OCI-M2 (cell line): ENCODE results near the gene TUNAR.

Experiments used
- DNase-seq: peaks from one replicate; lab custom pipeline; 2025; ENCODE audit not compliant: unreplicated experiment; lab: John Stamatoyannopoulos, UW

The TUNAR gene

GRCh38 chr14:95876761-95877538 is at the start of gene TUNAR:
Gene TUNAR (plus strand): TSS chr14:95876832.
- DNase-seq: no peak

- no peak for DNase-seq
These were observed 47.9 kb upstream of the TUNAR start for GRCh38 chr14:95828649-95829265.

- DNase-seq: no peak
These were observed 47.3 kb upstream of the TUNAR start for GRCh38 chr14:95829321-95829720.

- DNase-seq: no peak
These were observed 46.2 kb upstream of the TUNAR start for GRCh38 chr14:95830386-95830785.

GRCh38 chr14:95831041-95831440 is 45.6 kb upstream of the TUNAR start:
- no peak for DNase-seq

GRCh38 chr14:95831468-95831867 is 45.2 kb upstream of the TUNAR start:
- no peak for DNase-seq

- no peak for DNase-seq
These were observed 44.6 kb upstream of the TUNAR start for GRCh38 chr14:95832012-95832411.

GRCh38 chr14:95833429-95833828 is 43.2 kb upstream of the TUNAR start:
- DNase-seq: no peak

- no peak for DNase-seq
These were observed 42.1 kb upstream of the TUNAR start for GRCh38 chr14:95834496-95834895.

GRCh38 chr14:95835121-95835730 is 41.4 kb upstream of the TUNAR start:
- no peak for DNase-seq

GRCh38 chr14:95838862-95839261 is 37.8 kb upstream of the TUNAR start:
- DNase-seq: no peak

GRCh38 chr14:95840094-95840700 is 36.4 kb upstream of the TUNAR start:
- no peak for DNase-seq

- no peak for DNase-seq
These were observed 35.0 kb upstream of the TUNAR start for GRCh38 chr14:95841668-95842067.

GRCh38 chr14:95849761-95850160 is 26.9 kb upstream of the TUNAR start:
- no peak for DNase-seq

- no peak for DNase-seq
These were observed 26.2 kb upstream of the TUNAR start for GRCh38 chr14:95850429-95850828.

- DNase-seq: no peak
These were observed 21.0 kb upstream of the TUNAR start for GRCh38 chr14:95855606-95856005.

GRCh38 chr14:95857275-95857674 is 19.4 kb upstream of the TUNAR start:
- DNase-seq: no peak

GRCh38 chr14:95858893-95859292 is 17.7 kb upstream of the TUNAR start:
- no peak for DNase-seq

- DNase-seq: no peak
These were observed 14.4 kb upstream of the TUNAR start for GRCh38 chr14:95862243-95862642.

- no peak for DNase-seq
These were observed 13.3 kb upstream of the TUNAR start for GRCh38 chr14:95863295-95863694.

- DNase-seq: no peak
These were observed 6.9 kb upstream of the TUNAR start for GRCh38 chr14:95869776-95870175.

- DNase-seq: no peak
These were observed 5.9 kb upstream of the TUNAR start for GRCh38 chr14:95870772-95871171.
